PC-3 (cell line): ENCODE results near the gene CNKSR3.

Experiments used
- EZH2 ChIP-seq: fragments of 300-600 bp; sonication (generic); IDR thresholded peaks from one replicate; pipeline ENCODE4 v1.6.1; 2017; ENCODE audit warnings: antibody characterized with exemption, mild to moderate bottlenecking, low read length; ENCODE audit not compliant: unreplicated experiment
- EZH2phosphoT487 ChIP-seq: fragments of 300-600 bp; sonication (generic); IDR thresholded peaks from 2 replicates; pipeline ENCODE4 v1.6.1; 2018; ENCODE audit warnings: mild to moderate bottlenecking, antibody characterized with exemption, low read length, borderline replicate concordance
- TF ChIP-seq, protein P1 (sequence below): fragments of 300-600 bp; sonication (generic); conservative IDR thresholded peaks from 2 replicates; pipeline ENCODE4 v1.5.1; 2017; ENCODE audit warnings: antibody characterized with exemption, low read depth, mild to moderate bottlenecking, low read length

DNA sequence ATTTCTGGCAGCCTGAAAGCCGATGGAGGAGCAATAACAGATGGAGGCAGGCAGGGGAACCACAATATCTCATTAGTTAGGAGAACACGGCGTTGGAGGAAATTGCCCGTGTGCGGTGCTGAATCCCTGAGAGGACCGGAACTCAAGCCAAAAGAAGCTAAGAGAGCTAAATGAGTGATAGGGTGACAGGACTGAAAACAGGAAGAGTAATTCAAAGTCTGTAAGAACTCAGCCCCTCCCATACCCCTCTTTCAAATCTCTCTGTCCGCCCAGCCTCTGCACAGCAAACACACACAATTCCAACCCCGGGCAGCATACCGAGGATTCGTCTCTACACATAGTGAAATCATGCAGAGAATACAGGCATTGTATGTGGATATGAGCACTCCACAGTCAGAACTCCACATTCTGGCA, 151.3 kb downstream of the CNKSR3 start:
- TF ChIP-seq, protein P1, sequence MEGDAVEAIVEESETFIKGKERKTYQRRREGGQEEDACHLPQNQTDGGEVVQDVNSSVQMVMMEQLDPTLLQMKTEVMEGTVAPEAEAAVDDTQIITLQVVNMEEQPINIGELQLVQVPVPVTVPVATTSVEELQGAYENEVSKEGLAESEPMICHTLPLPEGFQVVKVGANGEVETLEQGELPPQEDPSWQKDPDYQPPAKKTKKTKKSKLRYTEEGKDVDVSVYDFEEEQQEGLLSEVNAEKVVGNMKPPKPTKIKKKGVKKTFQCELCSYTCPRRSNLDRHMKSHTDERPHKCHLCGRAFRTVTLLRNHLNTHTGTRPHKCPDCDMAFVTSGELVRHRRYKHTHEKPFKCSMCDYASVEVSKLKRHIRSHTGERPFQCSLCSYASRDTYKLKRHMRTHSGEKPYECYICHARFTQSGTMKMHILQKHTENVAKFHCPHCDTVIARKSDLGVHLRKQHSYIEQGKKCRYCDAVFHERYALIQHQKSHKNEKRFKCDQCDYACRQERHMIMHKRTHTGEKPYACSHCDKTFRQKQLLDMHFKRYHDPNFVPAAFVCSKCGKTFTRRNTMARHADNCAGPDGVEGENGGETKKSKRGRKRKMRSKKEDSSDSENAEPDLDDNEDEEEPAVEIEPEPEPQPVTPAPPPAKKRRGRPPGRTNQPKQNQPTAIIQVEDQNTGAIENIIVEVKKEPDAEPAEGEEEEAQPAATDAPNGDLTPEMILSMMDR = no peak
- TF ChIP-seq EZH2 = no peak
- no peak for TF ChIP-seq EZH2phosphoT487
